ENCODE data around the gene FAAP20.

GRCh38 chr1:2237773-2238172, 43.2 kb upstream of the FAAP20 start:
- TF ChIP-seq POLR2A (IDR thresholded peaks at IDR 0.05; ENCODE audit: low read depth, low read length) (no peak), POLR2AphosphoS5 (IDR thresholded peaks at IDR 0.05; ENCODE audit: low read depth, low read length) (no peak), SPI1 (IDR thresholded peaks at IDR 0.05; ENCODE audit: low read depth, low read length) (no peak)

All from GM12891 (cell line).